ENCODE results near the gene PROCA1.

Gene PROCA1

DNA sequence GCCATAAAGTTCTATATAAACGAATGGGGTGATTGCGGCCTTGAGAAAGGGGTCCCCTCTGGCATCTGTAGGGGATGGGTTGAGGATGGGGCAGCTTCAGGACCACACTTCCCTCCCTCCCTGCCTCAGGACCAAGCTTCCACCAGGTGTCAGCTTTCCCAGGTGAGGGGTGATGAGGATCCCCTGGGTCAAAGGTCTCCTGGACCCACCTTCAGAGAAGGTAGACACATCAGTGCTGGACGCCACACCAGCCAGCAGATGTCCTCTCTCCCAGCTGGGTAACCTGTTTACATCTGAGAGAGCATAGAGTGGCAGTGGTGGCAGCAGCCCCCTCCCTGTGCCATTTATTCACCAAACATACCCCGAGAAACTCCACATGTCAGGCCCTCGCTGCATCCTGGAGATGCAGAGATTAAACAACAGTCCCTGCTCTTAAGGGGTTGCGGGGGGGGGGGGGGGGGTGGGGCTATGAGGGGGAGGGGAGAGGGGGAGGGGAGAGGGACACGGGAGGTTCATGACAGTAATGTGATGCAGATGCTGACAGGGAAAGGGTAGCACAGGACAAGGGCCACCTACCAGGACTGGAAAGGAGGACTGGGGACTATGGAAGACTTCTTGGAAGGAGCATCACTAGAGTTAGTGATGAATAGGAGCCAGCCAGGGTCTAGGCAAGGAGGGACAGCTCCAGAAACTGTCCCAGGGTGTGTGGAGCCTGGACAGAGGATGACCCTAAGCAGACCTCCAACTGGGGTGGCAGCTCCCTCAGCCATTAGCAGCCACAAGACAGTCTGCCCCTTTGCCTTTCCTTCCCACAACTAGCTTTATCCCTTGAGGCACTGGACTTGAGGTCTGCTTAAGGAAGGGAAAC lies 5.0 kb downstream of the PROCA1 start:
- DNase-seq: no peak

DNA sequence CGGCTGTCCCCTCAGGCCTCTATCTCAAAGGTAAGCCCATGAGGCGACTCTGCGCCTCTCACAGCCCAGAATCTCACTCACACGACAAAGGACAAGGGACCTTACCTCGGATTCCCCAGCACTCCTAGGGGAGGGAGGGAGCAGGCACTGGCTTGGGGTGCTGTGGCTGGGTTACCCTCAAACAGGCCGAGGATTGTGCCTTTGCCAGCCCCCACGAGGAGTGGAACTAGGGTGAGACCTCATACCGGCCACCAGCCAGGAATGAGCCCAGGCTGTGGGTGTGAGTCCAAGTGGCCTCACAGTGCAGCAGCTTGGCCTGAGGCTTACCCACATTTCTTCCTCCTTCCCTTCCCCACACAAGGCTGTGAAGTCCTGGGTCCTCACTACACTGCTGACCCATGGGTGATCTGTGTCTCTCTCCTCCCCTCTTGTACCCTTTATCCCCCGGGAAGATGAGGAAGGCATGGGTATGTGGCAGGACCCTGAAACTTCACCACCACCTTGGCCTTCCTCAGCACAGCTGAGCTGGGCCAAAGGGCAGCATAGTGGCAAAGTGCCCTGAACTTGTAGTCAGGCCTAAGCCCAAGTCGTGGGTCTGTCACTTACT lies 5.9 kb downstream of the PROCA1 start:
- no peak for DNase-seq

GRCh38 chr17:28705074-28705659 lies 6.5 kb downstream of the PROCA1 start:
- peak; percentile 18 for DNase-seq

DNA sequence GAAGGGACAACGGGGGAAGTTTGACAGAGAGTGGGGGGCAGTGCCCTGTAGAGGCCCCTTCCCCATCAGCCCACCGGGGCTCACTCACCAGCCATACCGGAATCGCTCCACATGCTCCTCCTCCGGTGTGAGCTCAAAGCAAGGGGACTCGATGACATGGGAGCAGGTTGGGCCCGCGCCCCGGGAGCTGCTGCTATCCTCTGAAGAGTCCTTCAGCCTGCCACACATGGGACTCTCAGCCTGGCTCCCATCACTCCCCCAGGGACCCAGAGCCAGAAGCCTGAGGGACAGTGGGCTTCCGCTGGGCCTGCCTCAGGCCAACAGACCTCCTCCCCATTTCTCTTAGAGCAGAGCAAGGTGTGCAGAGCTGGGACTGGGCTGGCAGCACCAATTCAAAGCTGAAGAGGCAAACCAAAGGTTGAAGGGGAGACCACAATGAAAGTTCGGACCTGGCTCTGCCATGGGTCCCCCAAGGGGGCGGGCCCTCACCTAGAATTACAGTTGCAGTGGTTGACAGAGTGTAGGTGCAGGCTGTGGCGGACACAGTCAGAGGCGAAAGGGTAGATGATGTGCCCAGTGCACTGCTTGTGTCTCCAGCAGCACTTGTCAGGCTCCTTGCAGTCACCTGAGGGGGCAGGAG lies 7.3 kb downstream of the PROCA1 start:
- DNase-seq: no peak

- no peak for DNase-seq
These were observed 8.0 kb downstream of the PROCA1 start for GRCh38 chr17:28703552-28704218.

GRCh38 chr17:28702752-28703150 lies 8.9 kb downstream of the PROCA1 start:
- DNase-seq: no peak

DNA sequence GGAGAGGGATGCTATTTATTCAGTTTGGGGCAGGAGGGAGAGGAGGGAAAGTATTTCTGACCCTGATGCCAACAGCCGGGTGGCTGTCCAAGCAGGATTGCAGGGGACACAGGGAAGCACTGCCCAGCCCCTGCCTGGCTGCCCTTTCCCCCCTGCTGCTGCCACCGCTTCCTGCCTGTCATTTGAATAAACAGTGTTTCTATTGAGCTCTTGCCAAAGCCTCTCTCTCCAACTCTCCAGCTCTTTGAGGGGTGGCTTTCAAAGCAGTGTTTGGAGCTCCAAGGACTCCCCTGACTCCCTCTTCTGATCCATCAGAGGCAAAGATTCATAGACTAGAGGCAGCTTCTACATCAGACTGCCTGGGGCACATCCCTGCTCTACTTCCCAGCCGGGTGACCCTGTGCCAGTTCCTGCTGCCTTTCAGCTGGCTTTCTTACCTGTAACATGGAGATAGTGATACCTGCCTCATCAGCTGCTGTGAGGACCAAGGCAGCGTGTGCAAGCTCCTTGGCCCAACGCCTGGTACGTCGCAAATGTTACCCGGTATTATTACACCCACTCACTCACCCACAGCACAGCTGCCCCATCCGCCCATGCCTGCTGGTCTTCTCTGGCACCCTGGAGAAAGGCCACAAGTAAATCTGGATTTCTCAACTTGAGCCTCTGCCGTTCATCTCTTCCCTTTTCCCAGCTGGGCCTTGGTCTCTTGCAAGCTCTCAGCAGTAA lies 9.5 kb downstream of the PROCA1 start:
- peak; percentile 75 for DNase-seq

GRCh38 chr17:28700830-28701492 lies 10.7 kb downstream of the PROCA1 start:
- DNase-seq: no peak

DNA sequence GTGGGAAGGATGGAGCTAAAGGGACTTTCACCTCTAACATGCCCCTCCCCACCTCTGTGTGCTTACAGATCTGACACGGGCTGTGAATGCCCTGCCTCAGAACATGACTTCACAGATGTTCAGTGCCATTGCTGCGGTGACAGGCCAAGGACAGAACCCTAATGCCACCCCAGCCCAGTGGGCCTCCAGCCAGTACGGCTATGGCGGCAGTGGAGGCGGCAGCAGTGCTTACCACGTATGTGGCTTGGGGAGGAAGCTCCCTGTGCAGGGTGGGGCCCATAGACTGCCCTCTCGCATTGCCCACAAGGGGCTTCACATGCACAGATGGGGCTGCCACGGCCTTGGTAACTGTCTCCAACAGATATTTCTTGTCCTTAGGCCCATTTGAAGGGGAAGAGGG lies 11.4 kb downstream of the PROCA1 start:
- DNase-seq: no peak

DNA sequence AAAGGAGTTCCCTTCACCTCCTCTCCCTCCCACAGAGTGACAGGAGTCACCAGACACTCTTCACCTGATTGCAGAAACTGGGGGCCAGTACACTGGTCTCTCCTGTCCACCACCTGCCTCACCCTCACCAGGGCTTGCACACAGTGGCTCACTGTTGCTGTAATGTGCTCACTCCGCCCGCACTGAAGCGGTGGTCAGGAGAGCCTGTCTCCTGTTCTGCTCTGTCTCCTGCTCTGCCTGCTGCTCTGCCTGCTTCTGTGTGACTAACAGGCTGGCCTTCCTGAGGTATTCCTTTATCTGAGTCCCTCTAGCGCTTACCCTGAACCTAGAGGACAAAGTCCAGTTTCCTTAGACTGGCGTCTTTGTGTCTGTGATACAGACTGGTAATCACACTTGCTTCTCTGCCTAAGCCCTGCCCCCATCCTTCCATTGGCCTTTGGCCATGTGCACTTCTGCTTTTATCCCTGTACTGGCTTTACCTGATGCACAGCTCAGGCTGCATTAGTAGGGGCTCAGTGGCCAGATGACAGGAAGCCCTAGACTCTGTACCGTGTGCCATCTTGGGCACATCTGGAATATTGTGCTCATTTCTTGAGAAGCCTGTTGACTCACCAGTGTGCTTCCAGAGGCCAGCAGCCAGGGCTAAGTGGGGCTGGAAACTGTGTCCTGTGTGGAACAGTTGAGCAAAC lies 13.3 kb downstream of the PROCA1 start:
- no peak for DNase-seq

DNA sequence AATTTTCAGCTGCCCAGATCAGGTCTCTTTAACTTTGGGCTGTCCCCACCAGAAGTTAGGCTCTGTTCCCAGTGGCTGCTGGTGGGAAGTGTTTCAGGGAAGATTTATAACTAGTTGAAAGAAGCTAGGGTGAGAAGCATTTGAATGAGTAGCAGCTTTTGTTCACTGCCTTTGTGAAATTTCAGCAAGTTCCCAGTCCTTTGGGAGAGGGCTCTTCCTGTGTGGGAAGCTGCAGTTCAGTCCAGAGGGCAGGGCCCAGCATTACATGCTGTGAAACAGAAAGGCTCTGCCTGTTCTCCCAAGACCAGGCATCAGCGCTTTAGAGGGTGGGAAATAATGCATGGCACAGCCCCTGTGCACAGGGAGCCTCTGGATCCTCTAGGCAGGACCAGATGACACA lies 17.8 kb downstream of the PROCA1 start:
- no peak for DNase-seq

GRCh38 chr17:28689011-28689410 lies 22.7 kb downstream of the PROCA1 start:
- DNase-seq: no peak

DNA sequence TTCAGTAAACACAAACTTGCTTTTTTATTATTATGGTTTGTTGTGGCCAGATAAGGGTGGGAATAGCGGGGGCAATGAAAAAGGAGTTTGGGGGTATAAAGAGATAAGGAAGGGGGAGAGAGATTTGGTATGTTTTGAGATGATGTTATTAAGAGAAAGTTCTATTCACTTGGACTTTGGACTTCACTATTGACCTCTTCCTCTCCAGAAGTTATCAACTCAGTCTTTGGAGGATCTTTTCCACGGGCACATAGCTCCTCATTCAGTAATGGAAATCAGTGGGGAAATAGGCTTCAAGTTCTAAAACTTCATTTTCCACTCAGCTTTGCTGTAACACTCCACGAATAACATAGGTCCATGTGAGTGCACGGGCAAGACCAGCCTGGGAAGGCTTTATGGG lies 23.2 kb downstream of the PROCA1 start:
- no peak for DNase-seq

DNA sequence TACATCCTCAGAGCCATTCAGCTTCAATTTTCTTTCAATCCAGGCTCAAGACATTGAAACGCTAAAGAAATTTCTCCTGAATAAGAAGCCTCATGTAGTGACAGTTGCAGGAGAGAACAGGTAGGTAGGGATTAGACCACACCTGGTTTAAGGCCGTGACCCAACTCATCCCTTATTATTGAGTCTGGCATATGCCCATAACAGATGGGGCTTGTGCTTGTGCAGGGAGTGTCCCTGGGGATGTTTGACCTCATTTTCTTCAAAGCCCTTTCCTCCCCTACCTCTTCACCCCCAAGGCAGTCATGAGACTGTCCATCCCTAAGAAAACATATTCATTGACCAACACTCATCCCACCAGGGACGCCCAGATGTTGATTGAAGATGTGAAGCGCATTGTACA lies 25.4 kb downstream of the PROCA1 start:
- no peak for DNase-seq

GRCh38 chr17:28685366-28685765 lies 26.3 kb downstream of the PROCA1 start:
- DNase-seq: no peak

- peak; percentile 29 for DNase-seq
These were observed 26.7 kb downstream of the PROCA1 start for GRCh38 chr17:28684963-28685362.

DNA sequence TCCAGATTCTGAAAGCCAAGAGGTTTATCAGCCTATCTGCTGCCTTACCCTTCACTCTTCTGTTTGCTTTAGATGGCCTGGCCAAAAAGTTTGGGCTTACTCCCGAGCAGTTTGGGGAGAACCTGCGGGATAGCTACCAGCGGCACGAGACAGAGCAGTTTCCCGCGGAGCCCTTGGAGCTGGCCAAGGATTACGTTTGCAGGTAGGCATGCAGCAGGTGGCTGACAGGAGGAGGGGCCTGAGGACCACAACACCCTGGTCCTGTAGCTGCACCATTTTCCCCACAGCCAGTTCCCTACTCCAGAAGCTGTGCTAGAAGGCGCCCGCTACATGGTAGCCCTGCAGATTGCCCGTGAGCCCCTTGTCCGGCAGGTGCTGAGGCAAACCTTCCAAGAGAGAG lies 29.0 kb downstream of the PROCA1 start:
- no peak for DNase-seq

DNA sequence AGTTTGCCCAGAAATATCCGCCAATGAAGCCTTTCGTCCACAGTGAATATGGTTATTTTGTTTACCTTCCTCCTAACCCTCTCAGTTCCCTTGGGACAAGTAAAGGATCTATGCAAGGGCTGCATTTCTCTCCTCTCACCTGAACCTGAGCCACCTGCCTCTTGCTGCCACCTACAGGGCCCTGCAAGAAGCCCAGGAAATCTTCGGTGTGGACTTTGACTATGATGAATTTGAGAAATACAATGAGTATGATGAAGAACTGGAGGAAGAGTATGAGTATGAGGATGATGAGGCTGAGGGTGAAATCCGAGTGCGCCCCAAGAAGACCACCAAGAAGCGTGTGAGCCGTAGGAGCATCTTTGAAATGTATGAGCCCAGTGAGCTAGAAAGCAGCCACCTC lies 35.7 kb downstream of the PROCA1 start:
- no peak for DNase-seq

DNA sequence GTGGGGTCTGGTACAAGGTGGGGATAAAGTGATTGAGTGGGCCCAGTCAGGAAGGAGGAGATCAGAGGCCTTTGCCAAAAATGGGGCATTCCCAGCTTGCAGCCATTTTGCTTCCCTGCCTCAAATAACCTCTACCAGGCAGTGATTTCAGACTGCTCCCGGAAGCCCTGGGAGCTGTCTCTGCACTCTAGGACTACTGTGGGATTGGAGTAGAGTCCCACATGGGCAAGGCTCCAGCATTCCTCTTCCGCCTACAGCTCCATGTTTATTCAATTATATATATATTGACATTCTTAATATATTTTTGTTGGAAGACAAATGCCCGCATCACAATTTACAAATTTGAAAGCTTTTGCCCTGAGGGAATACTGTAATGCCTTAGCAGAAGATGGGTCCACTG lies 36.2 kb downstream of the PROCA1 start:
- no peak for DNase-seq

GRCh38 chr17:28669918-28670317 lies 41.8 kb downstream of the PROCA1 start:
- DNase-seq: no peak

DNA sequence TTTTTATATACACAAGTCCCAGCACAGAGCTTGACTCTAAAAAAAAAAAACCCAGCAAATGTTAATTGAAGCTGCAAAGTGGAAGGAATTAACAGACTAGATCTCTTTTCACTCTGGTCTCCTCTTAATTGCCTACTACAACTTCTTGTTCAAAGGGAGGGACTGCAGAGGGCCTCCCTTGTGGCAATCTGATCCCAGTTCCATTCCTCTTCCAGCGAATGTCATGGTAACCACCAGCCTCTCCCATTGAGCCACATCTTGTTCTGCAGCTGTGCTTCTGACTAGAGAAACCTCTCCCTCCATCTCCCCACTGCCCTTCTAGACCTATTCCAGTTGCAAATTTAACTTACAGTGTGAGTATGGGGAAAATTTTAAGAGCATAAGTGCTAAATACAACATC lies 43.8 kb downstream of the PROCA1 start:
- DNase-seq: no peak
